Placental pericyte (primary cell): ENCODE measurements around the gene RPS24. TPM values are rescaled to one million over a fixed set of nuclear protein-coding genes. Genes with fewer than 3 reads are reported as not detected.

Source experiments
- total RNA-seq: library from RNA; depleted of rRNA; stranded (reverse); fragments of >200 nt; gene quantifications from 2 replicates; pipeline ENCODE4 v1.2.3, GENCODE V29; 2012

Gene RPS24
- 715 and 2,479 TPM in 2 replicates for total RNA-seq

DNA sequence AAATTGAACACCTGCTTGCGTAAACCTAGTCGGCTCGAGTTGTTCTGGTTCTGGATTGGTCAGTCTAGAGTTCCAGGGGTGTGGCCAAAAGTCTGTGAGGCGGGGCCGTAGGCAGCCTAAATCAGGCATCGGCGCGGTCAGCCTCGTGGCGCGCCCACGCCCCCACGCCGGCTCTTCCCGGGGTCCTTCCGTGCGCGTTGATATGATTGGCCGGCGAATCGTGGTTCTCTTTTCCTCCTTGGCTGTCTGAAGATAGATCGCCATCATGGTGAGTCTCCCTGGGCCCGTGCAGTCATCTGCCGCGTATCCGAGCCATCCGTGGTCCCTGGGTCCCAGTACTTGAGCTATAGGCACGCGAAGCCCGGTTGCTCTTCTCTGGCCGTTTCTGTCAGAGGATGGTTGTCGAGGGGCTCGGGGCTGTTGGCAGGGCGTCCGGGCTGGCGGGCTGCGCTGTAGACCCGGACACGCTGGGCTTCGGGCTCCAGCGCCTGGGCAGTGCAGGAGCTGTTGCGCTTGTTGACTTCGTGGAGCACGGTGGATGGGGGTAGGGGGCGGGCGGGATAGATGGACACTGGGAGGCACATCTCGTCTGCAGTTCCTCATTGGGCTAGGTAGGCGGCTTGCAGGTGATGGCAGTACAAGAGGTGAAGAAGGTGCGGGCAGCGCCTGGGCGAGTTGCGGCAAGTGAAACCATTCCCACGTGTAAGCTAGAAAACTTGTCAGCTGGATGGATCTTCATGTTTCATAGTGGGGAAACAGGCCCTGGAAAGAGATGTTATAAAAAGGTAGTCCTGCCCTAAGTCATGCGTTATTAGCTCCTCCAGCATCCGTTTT is at the start of gene RPS24:
Gene RPS24 (plus strand): TSS at position 227 of the 834 bp plus-strand sequence. CDS start 39 bp downstream, at position 266.

DNA sequence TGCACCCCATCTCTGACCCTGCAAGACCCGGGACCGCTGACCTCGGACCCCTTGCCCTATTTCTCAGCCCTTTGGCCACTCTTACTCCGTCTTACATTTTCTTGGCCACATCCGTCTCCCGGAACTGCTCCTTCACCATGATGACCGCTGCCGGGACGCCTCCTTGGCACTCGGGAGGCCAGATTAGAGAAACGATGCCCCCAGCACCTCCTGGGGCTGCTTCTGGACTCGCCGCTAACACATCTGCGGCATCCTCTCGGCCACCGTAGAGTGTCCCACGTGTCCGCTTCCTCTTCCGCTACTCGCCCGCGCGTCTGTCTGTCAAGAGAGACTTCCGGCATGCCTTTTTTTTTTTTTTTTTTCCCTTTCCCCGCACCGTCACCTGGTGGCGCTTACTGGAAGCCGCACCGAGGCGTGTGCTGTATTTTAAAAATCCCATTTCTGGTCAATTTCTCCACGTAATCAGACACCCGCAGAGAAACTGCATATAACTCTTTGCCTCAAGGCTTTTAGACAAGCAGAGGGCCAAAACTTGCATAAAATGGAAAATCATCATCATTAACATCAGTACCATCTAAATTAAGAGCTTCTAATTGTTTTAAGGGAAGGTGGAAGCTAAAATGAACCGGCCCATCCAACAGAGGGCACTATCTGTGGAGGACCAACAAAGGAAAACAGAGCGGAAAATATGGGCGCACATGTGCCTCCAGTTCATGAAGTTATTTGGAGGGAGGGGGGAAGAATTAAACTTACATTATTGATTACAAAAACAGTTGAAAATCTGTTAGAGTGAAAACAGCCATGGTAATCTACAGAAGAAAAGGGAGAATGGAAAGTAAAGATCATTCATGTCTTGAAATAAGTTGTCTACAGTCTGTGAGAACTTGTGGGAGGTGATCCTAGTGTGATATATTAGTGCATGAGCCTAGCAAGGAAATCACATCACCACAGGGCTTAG is 4.1 kb upstream of the RPS24 start, which contains the start of gene POLR3A:
Gene POLR3A (minus strand): TSS at position 247 of the 958 bp plus-strand sequence. CDS start 108 bp downstream, at position 139.

Other genes starting within 250 kb of the RPS24 start
- gene DLG5, start 107.1 kb upstream of the RPS24 start, total RNA-seq, result 63.9 and 64.1 TPM in 2 replicates
- gene POLR3A, start 4.3 kb upstream of the RPS24 start, total RNA-seq, result 14.4 and 28.6 TPM in 2 replicates